GM18505 (cell line): ENCODE data around the gene ARRB1.
"Not testable (repeated sequence)": the region's sequence is repeated elsewhere in the genome, so short reads cannot be mapped to it uniquely, and the experiment has no call there.

Source experiments
- ATAC-seq: cut with Tn5 transposase; IDR thresholded peaks from one replicate; pipeline ENCODE4 v1.9.1; 2021; ENCODE audit not compliant: unreplicated experiment
- POLR2A ChIP-seq: IDR thresholded peaks from 4 replicates; pipeline ENCODE4 v1.6.1; 2011; ENCODE audit warnings: borderline replicate concordance; ENCODE audit not compliant: insufficient read depth, insufficient read length; ENCODE audit errors: extremely low read depth

ARRB1 gene

GRCh38 chr11:75279273-75279672, 72.2 kb downstream of the ARRB1 start:
- no peak for ATAC-seq
- no peak for TF ChIP-seq POLR2A

- no peak for TF ChIP-seq POLR2A
- no peak for ATAC-seq
Observed at GRCh38 chr11:75277991-75278790, 73.3 kb downstream of the ARRB1 start.

- no peak for ATAC-seq
- TF ChIP-seq POLR2A, result no peak
Observed at GRCh38 chr11:75277211-75277805, 74.2 kb downstream of the ARRB1 start.

GRCh38 chr11:75276686-75277085, 74.8 kb downstream of the ARRB1 start:
- no peak for TF ChIP-seq POLR2A
- ATAC-seq, result no peak

GRCh38 chr11:75276186-75276585, 75.3 kb downstream of the ARRB1 start:
- no peak for TF ChIP-seq POLR2A
- no peak for ATAC-seq

- no peak for ATAC-seq
- TF ChIP-seq POLR2A, result no peak
Observed at GRCh38 chr11:75275581-75275980, 75.9 kb downstream of the ARRB1 start.

- not testable (repeated sequence) for ATAC-seq
Observed at GRCh38 chr11:75274716-75275115, 76.7 kb downstream of the ARRB1 start.

- no peak for ATAC-seq
- no peak for TF ChIP-seq POLR2A
Observed at GRCh38 chr11:75273411-75274391, 77.8 kb downstream of the ARRB1 start.

GRCh38 chr11:75272821-75273301, 78.6 kb downstream of the ARRB1 start:
- no peak for ATAC-seq
- no peak for TF ChIP-seq POLR2A

- no peak for TF ChIP-seq POLR2A
- no peak for ATAC-seq
Observed at GRCh38 chr11:75272391-75272790, 79.1 kb downstream of the ARRB1 start.

- no peak for ATAC-seq
- TF ChIP-seq POLR2A, result no peak
Observed at GRCh38 chr11:75271730-75272129, 79.7 kb downstream of the ARRB1 start.

GRCh38 chr11:75270896-75271418, 80.5 kb downstream of the ARRB1 start:
- no peak for TF ChIP-seq POLR2A
- no peak for ATAC-seq

GRCh38 chr11:75269896-75270295, 81.6 kb downstream of the ARRB1 start:
- ATAC-seq, result no peak

More at GRCh38 chr11:75269896-75270295, 81.6 kb downstream of the ARRB1 start:
- TF ChIP-seq POLR2A, result no peak
